SK-N-SH (cell line): ENCODE results near the gene ADAMTS16.

Experiments
- EP300 ChIP-seq, 2 experiments: IDR thresholded peaks; 2 replicates each; pipeline versions ENCODE4 v1.4.0 to v1.6.1; 2012; ENCODE audit warnings: borderline replicate concordance in 1 of 2, low read depth in 1 of 2, low read length in 1 of 2
- MAX ChIP-seq: IDR thresholded peaks from 2 replicates; pipeline ENCODE4 v1.4.0; 2012; ENCODE audit warnings: low read depth
- NRF1 ChIP-seq: IDR thresholded peaks from 2 replicates; pipeline ENCODE4 v1.6.1; 2012; ENCODE audit warnings: low read depth, mild to moderate bottlenecking, low read length
- POLR2AphosphoS5 ChIP-seq: IDR thresholded peaks from 2 replicates; pipeline ENCODE4 v1.6.1; 2012; ENCODE audit warnings: low read depth, low read length
- RAD21 ChIP-seq: IDR thresholded peaks from 2 replicates; pipeline ENCODE4 v1.6.1; 2012; ENCODE audit warnings: mild to moderate bottlenecking, low read length
- TCF12 ChIP-seq: IDR thresholded peaks from 2 replicates; pipeline ENCODE4 v1.4.0; 2012
- TF ChIP-seq, protein P1 (sequence below): fragments of 200-600 bp; sonication (generic); IDR thresholded peaks from 2 replicates; pipeline ENCODE4 v1.6.1; 2017; ENCODE audit warnings: antibody characterized with exemption, mild to moderate bottlenecking, moderate library complexity

GRCh38 chr5:5240234-5240633 is 100.1 kb downstream of the ADAMTS16 start:
- TF ChIP-seq RAD21 (no peak), TCF12 (no peak), NRF1 (no peak), MAX (no peak), EP300 (IDR thresholded peaks at IDR 0.05; ENCODE audit: borderline replicate concordance in 1 of 2, low read depth in 1 of 2, low read length in 1 of 2) (no peak), POLR2AphosphoS5 (no peak)
- TF ChIP-seq, protein P1, sequence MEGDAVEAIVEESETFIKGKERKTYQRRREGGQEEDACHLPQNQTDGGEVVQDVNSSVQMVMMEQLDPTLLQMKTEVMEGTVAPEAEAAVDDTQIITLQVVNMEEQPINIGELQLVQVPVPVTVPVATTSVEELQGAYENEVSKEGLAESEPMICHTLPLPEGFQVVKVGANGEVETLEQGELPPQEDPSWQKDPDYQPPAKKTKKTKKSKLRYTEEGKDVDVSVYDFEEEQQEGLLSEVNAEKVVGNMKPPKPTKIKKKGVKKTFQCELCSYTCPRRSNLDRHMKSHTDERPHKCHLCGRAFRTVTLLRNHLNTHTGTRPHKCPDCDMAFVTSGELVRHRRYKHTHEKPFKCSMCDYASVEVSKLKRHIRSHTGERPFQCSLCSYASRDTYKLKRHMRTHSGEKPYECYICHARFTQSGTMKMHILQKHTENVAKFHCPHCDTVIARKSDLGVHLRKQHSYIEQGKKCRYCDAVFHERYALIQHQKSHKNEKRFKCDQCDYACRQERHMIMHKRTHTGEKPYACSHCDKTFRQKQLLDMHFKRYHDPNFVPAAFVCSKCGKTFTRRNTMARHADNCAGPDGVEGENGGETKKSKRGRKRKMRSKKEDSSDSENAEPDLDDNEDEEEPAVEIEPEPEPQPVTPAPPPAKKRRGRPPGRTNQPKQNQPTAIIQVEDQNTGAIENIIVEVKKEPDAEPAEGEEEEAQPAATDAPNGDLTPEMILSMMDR = no peak
